Peyer's patch (tissue), 4 donors: ENCODE results near the gene KATNAL1. TPM values are rescaled to one million over a fixed set of nuclear protein-coding genes. Genes with fewer than 3 reads are reported as not detected.

Experiments used
- DNase-seq, 3 donors: peaks; one replicate each; pipeline ENCODE4 v3.0.0-alpha.2; 2017 to 2019
- H3K27ac ChIP-seq, 4 donors: fragments of 200-600 bp; sonication (generic); one replicate each; pipeline ENCODE4 v1.5.1; 2016 to 2019
- H3K27me3 ChIP-seq, 2 donors: fragments of 200-600 bp; sonication (generic); one replicate each; pipeline ENCODE4 v1.5.1; 2019
- H3K36me3 ChIP-seq, 3 donors: fragments of 200-600 bp; sonication (generic); one replicate each; pipeline ENCODE4 v1.5.1; 2016 to 2019
- H3K4me1 ChIP-seq, 4 donors: fragments of 200-600 bp; sonication (generic); one replicate each; pipeline ENCODE4 v1.5.1; 2016 to 2019
- H3K4me3 ChIP-seq, 4 donors: fragments of 200-600 bp; sonication (generic); 1 replicate in 3 of 4; 2 replicates in 1 of 4; pipeline ENCODE4 v1.5.1; 2016 to 2019; ENCODE audit warnings: mild to moderate bottlenecking in 1 of 4
- H3K9me3 ChIP-seq, 4 donors: fragments of 200-600 bp; sonication (generic); one replicate each; pipeline ENCODE4 v1.5.1; 2016 to 2019; ENCODE audit warnings: mild to moderate bottlenecking in 1 of 4
- CTCF ChIP-seq, 6 experiments: fragments of 450-650 bp in 4 of 6; fragments of 200-600 bp in 2 of 6; sonication (generic) in 1 of 6; IDR thresholded peaks; one replicate each; pipeline ENCODE4 v1.5.1; 2017 to 2019; ENCODE audit warnings: antibody characterized with exemption in 6 of 6, mild to moderate bottlenecking in 3 of 6, moderate library complexity in 1 of 6
- POLR2A ChIP-seq, 2 donors: fragments of 450-650 bp; IDR thresholded peaks; one replicate each; pipeline ENCODE4 v1.5.1; 2017; ENCODE audit warnings: antibody characterized with exemption in 2 of 2, mild to moderate bottlenecking in 2 of 2, moderate library complexity in 2 of 2
- total RNA-seq, 4 donors: library from RNA; depleted of rRNA; stranded (reverse); fragments of >200 nt; gene quantifications; one replicate each; pipeline ENCODE4 v1.1.0, GENCODE V29; 2016

Gene KATNAL1
- total RNA-seq, 4 donors from 2014 or later, result 2.7 to 25.6 (median 13.0) TPM

GRCh38 chr13:30341815-30342570 is 34.6 kb upstream of the KATNAL1 start:
- DNase-seq, result peak in 2 of 3 donors; percentile 62 to 76
- Histone ChIP-seq H3K9me3 (no peaks in the 10 kb centered on the region), H3K27ac (peak overlapping the region in 2 of 4 donors; percentile 10 to 54), H3K4me1 (peaks cover 0 to 14% (median 7%) of the 10 kb centered on the region in 4 donors), H3K4me3 (no peak overlapping the region), H3K36me3 (no peaks in the 10 kb centered on the region), H3K27me3 (no peaks in the 10 kb centered on the region)
- no peak for TF ChIP-seq CTCF (IDR thresholded peaks at IDR 0.05)

GRCh38 chr13:30340331-30341250 is 33.2 kb upstream of the KATNAL1 start:
- peaks cover 0 to 14% (median 0%) of the 10 kb centered on the region in 4 donors for H3K4me1 ChIP-seq
- H3K4me3 ChIP-seq, result no peak overlapping the region
- TF ChIP-seq CTCF (IDR thresholded peaks at IDR 0.05) (no peak), POLR2A (IDR thresholded peaks at IDR 0.05) (no peak)
- no peaks in the 10 kb centered on the region for H3K36me3 ChIP-seq
- H3K9me3 ChIP-seq, result no peaks in the 10 kb centered on the region
- H3K27me3 ChIP-seq, result no peaks in the 10 kb centered on the region
- peak in 1 of 3 donors; percentile 68 for DNase-seq
- peak overlapping the region in 2 of 4 donors; percentile 6 to 54 for H3K27ac ChIP-seq

- DNase-seq, result no peak
- H3K9me3 ChIP-seq, result no peaks in the 10 kb centered on the region
- no peaks in the 10 kb centered on the region for H3K36me3 ChIP-seq
- H3K4me3 ChIP-seq, result no peak overlapping the region
- peak overlapping the region in 2 of 4 donors; percentile 6 to 54 for H3K27ac ChIP-seq
- H3K27me3 ChIP-seq, result no peaks in the 10 kb centered on the region
- no peak for TF ChIP-seq CTCF (IDR thresholded peaks at IDR 0.05)
- TF ChIP-seq POLR2A (IDR thresholded peaks at IDR 0.05), result no peak
- H3K4me1 ChIP-seq, result peaks cover 0 to 14% (median 0%) of the 10 kb centered on the region in 4 donors
These were observed 32.5 kb upstream of the KATNAL1 start for GRCh38 chr13:30339738-30340330.

DNA sequence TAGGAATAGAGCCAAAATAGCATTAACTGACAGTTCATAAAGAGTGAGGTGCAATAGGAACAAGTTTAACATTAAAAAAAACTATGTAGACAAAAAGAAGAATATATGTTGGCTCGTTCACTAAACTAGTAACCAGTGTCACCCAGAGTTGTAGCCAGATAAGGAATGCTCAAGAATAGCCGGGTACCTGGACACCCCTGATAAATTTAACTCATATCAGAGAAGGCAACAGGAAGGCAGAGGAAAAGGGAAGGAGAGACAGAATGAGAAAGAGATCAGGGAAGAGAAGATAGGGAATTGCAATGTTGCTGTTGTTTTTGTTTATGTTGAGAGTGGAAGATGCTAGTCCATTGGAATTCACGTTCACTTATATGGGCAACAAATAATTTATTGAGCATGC is 31.6 kb upstream of the KATNAL1 start:
- no peak for DNase-seq
- no peak overlapping the region for H3K27ac ChIP-seq
- H3K4me3 ChIP-seq, result no peak overlapping the region
- no peaks in the 10 kb centered on the region for H3K27me3 ChIP-seq
- H3K4me1 ChIP-seq, result peaks cover 0 to 14% (median 0%) of the 10 kb centered on the region in 4 donors
- no peaks in the 10 kb centered on the region for H3K9me3 ChIP-seq
- no peaks in the 10 kb centered on the region for H3K36me3 ChIP-seq
- no peak for TF ChIP-seq POLR2A (IDR thresholded peaks at IDR 0.05)
- no peak for TF ChIP-seq CTCF (IDR thresholded peaks at IDR 0.05)

DNA sequence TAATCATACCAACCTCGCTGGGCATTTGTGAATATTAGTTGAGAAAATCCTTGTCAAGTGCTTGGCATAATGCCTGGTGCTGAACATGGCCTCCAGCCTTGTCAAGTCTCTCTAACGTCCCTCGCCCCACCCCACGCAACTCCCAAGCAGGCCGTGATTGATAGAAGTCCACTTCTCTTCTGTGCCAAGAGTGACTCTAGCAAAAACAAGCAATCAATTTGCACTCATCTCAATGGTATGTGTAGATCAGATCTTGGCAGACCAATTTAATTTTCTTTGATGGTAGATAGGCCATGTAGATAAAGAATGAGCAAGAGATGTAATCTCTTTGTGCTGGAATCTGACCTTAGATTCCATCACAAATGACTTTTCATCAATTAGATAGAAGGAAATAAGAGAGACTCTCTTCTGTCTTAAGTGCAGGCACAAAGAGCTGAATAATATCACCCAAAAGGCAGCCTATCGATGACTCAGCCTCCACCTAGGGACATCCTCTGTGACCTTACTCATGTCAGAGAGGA is 31.0 kb upstream of the KATNAL1 start:
- Histone ChIP-seq H3K27ac (no peak overlapping the region), H3K27me3 (no peaks in the 10 kb centered on the region), H3K4me1 (peaks cover 0 to 14% (median 0%) of the 10 kb centered on the region in 4 donors), H3K9me3 (no peaks in the 10 kb centered on the region), H3K36me3 (no peaks in the 10 kb centered on the region), H3K4me3 (no peak overlapping the region)
- DNase-seq, result peak in 1 of 3 donors; percentile 56
- TF ChIP-seq POLR2A (IDR thresholded peaks at IDR 0.05) (no peak), CTCF (IDR thresholded peaks at IDR 0.05) (no peak)
